DOHH2 (cell line): Measurements from ENCODE around the gene SLC6A12.
A peak's percentile ranks its signal among the peaks of the same experiment; 100 is the strongest.

ENCODE experiments used
- H3F3A ChIP-seq: fragments of 200-600 bp; sonication (generic), shearing (Covaris generic); 2 replicates; pipeline ENCODE4 v1.6.0; 2016; ENCODE audit warnings: antibody characterized with exemption, mild to moderate bottlenecking; ENCODE audit not compliant: control insufficient read depth, insufficient read depth
- H3K27ac ChIP-seq: fragments of 200-600 bp; sonication (generic); 2 replicates; pipeline ENCODE4 v1.5.1; 2014; ENCODE audit warnings: low read depth, mild to moderate bottlenecking, low read length, moderate library complexity
- H3K27me3 ChIP-seq: fragments of 200-600 bp; sonication (generic); 2 replicates; pipeline ENCODE4 v1.6.1; 2014; ENCODE audit warnings: mild to moderate bottlenecking, low read length, mixed read lengths; ENCODE audit not compliant: control insufficient read depth
- H3K36me3 ChIP-seq: fragments of 200-600 bp; sonication (generic); 2 replicates; pipeline ENCODE4 v1.6.1; 2014; ENCODE audit warnings: mild to moderate bottlenecking, low read length, moderate library complexity, mixed read lengths; ENCODE audit not compliant: control insufficient read depth
- H3K4me1 ChIP-seq: fragments of 200-600 bp; sonication (generic); 2 replicates; pipeline ENCODE4 v1.6.1; 2014; ENCODE audit warnings: mild to moderate bottlenecking, low read length, mixed read lengths; ENCODE audit not compliant: control insufficient read depth
- H3K4me2 ChIP-seq: fragments of 200-600 bp; sonication (generic); 2 replicates; pipeline ENCODE4 v1.6.0; 2014; ENCODE audit warnings: mild to moderate bottlenecking, low read length, moderate library complexity
- H3K4me3 ChIP-seq: fragments of 200-600 bp; sonication (generic); 2 replicates; pipeline ENCODE4 v1.5.1; 2014; ENCODE audit warnings: mild to moderate bottlenecking, low read length, mixed read lengths
- H3K79me2 ChIP-seq: fragments of 200-600 bp; sonication (generic); 2 replicates; pipeline ENCODE4 v1.6.1; 2014; ENCODE audit warnings: mild to moderate bottlenecking, low read length, mixed read lengths; ENCODE audit not compliant: control insufficient read depth
- H3K9me2 ChIP-seq: fragments of 200-600 bp; sonication (generic); replicated peaks from 2 replicates; pipeline ENCODE4 v1.6.1; 2014; ENCODE audit warnings: mild to moderate bottlenecking, low read length, mixed read lengths; ENCODE audit not compliant: control insufficient read depth
- H3K9me3 ChIP-seq: fragments of 200-600 bp; sonication (generic); 2 replicates; pipeline ENCODE4 v1.6.1; 2014; ENCODE audit warnings: antibody characterized with exemption, low read length, mixed read lengths; ENCODE audit not compliant: control insufficient read depth, insufficient read depth
- H4K20me1 ChIP-seq: fragments of 200-600 bp; sonication (generic); 2 replicates; pipeline ENCODE4 v1.6.0; 2014; ENCODE audit warnings: low read depth, mild to moderate bottlenecking, antibody characterized with exemption, low read length, moderate library complexity; ENCODE audit not compliant: control insufficient read depth, insufficient read depth
- CTCF ChIP-seq: fragments of 200-600 bp; sonication (generic); IDR thresholded peaks from one replicate; pipeline ENCODE4 v1.5.1; 2014; ENCODE audit warnings: antibody characterized with exemption, mild to moderate bottlenecking, low read depth, low read length; ENCODE audit not compliant: poor library complexity, severe bottlenecking
- EZH2phosphoT487 ChIP-seq: fragments of 200-600 bp; sonication (generic); IDR thresholded peaks from 2 replicates; pipeline ENCODE4 v1.6.1; 2017; ENCODE audit warnings: borderline replicate concordance, mild to moderate bottlenecking, antibody characterized with exemption, low read length, moderate library complexity, mixed read lengths

Gene SLC6A12

DNA sequence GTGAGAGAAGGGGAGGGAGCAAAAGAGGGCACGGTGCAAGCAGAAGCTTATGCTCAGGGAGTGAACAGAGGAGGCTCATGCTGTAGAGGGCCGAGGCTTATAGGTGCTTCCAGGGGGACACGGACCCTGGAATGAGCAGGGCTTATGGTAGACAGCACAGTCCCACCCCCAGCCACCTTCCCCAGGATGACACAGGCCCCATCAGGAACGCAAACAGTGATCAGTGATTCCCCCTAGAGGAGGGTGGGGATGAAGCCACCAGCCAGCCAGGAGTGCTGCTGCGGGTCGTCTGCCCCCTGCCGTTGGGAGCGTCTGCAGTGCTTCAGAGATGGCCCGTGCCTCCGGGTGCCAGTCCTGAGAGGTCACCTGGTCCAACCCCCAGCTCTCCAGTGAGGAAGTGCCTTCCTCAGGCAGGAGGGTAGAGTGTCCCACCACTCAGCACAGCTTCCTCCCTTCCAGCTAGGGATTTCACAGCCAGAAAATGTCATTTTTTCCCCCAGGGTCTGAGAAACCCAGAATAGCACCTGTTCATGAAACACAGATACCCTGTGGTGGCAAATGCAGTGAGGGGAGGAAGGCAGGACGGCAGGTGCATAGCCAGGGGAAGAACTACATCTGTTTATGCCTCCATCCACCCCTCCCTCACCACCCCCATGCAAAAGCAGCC, 60.7 kb downstream of the SLC6A12 start:
- H3K36me3 ChIP-seq = no peaks in the 10 kb centered on the region
- no peaks in the 10 kb centered on the region for H3F3A ChIP-seq
- no peak overlapping the region for H3K4me3 ChIP-seq
- no peaks in the 10 kb centered on the region for H3K9me2 ChIP-seq
- no peaks in the 10 kb centered on the region for H4K20me1 ChIP-seq
- no peak overlapping the region for H3K4me2 ChIP-seq
- no peaks in the 10 kb centered on the region for H3K4me1 ChIP-seq
- no peak overlapping the region for H3K27ac ChIP-seq
- H3K27me3 ChIP-seq = no peaks in the 10 kb centered on the region
- H3K9me3 ChIP-seq = no peaks in the 10 kb centered on the region
- TF ChIP-seq CTCF (peak; percentile 98), EZH2phosphoT487 (no peak)
- no peaks in the 10 kb centered on the region for H3K79me2 ChIP-seq

DNA sequence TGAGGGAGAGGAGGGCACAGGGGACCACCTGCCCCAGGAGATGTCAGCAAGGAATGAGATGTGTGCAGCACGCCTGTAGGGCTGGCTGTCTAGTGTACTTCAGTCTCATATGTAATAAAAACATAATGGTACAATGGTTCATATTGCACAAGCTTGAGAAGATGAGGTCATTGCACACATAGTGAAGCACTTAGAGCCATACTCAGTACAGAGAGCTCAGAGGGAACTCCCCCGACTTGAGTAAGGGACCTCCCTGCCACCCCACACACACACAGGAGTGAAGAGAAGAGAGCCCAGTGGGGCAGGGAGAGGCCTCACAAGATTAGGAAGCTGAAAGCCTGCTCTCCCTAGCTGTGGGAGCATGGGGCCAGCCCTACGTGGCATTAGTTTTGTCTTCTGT, 61.5 kb downstream of the SLC6A12 start:
- H3K4me3 ChIP-seq = no peak overlapping the region
- H3K27me3 ChIP-seq = no peaks in the 10 kb centered on the region
- H3F3A ChIP-seq = no peaks in the 10 kb centered on the region
- TF ChIP-seq EZH2phosphoT487 = no peak
- no peak for TF ChIP-seq CTCF
- H3K36me3 ChIP-seq = no peaks in the 10 kb centered on the region
- no peaks in the 10 kb centered on the region for H3K4me1 ChIP-seq
- no peaks in the 10 kb centered on the region for H3K9me2 ChIP-seq
- no peaks in the 10 kb centered on the region for H3K79me2 ChIP-seq
- no peak overlapping the region for H3K27ac ChIP-seq
- H4K20me1 ChIP-seq = no peaks in the 10 kb centered on the region
- no peak overlapping the region for H3K4me2 ChIP-seq
- no peaks in the 10 kb centered on the region for H3K9me3 ChIP-seq

DNA sequence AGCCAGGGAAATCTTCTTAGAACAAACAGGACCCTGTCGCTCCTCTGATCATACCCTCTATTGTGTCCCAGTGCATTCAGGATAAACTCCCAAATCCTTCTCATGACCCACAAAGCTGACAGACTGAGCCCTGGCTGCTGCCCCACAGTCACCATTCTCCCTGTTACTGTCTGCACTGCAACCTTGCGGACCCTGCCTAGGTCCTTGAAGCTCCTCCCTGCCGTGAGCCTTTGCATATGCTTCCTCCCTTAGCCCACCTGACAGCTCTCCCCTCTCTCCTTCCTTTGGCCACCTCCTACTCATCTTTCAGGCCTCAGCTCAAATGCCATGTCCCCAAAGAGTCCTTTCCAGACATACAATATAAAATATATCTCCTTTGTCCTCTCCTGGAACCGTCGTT, 62.4 kb downstream of the SLC6A12 start:
- H3K27me3 ChIP-seq = no peaks in the 10 kb centered on the region
- H3K4me2 ChIP-seq = no peak overlapping the region
- H4K20me1 ChIP-seq = no peaks in the 10 kb centered on the region
- H3F3A ChIP-seq = no peaks in the 10 kb centered on the region
- no peaks in the 10 kb centered on the region for H3K79me2 ChIP-seq
- no peaks in the 10 kb centered on the region for H3K9me2 ChIP-seq
- no peak overlapping the region for H3K4me3 ChIP-seq
- H3K27ac ChIP-seq = no peak overlapping the region
- no peaks in the 10 kb centered on the region for H3K36me3 ChIP-seq
- H3K9me3 ChIP-seq = no peaks in the 10 kb centered on the region
- TF ChIP-seq CTCF (no peak), EZH2phosphoT487 (no peak)
- no peaks in the 10 kb centered on the region for H3K4me1 ChIP-seq
